ENCODE measurements around the gene ARMC5.
"Not testable (repeated sequence)": the region's sequence is repeated elsewhere in the genome, so short reads cannot be mapped to it uniquely, and the experiment has no call there.

ARMC5 gene

DNA sequence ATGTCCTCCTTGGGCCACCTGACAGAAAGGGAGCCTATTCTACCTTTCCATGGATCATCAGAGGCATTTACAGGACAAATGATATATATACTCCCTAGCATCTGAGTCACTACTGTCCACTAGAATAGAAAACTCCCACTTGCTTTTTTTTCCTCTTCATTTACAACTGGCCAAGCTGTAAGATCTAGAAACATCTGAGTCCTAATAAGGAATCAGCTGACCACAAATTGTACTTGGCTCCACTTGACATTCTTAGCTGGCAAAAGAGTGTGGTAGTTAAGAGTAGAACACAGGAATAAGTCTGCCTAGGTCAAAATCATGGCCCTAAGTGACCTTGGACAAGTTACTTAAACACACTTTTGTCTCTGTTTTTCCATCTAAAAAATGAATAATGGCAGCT, 43.7 kb downstream of the ARMC5 start:
- DNase-seq: no peak

GRCh38 chr16:31503555-31503954, 44.3 kb downstream of the ARMC5 start:
- not testable (repeated sequence) for DNase-seq

DNA sequence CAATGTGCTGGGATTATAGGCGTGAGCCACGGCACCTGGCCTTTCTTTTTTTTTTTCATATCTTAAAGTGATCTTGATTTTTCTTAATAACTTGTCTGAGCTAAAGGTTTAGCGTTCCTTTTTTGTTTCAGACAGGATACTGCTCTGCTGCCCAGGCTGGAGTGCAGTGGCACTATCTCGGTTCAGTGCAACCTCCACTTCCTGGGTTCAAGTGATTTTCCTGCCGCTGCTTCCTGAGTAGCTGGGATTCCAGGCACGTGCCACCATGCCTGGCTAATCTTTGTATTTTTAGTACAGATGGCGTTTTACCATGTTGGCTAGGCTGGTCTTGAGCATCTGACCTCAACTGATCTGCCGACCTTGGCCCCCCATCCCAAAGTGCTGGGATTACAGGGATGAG, 44.9 kb downstream of the ARMC5 start:
- DNase-seq: no peak

DNA sequence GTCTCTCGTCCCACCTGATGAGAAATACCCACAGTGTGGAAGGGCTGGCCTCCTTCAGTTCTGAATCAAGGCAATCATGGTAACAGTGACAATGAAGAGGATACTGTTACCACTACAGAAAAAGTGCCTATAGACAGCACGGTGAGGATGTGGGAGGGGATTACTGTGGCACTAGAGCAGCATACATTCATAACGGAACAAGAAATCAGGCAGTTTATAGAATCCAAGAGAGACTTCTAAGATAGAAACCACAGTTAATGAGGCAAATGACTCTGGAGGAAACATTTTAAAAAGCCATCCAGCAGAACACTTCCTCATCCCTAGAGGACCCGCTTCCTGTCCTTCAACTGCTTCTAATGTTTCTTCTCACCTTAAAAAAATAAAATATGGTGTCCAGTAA, 46.2 kb downstream of the ARMC5 start:
- peak; percentile 83 for DNase-seq

- peak; percentile 6 for DNase-seq
Measured at GRCh38 chr16:31507617-31507928, 48.3 kb downstream of the ARMC5 start.

DNA sequence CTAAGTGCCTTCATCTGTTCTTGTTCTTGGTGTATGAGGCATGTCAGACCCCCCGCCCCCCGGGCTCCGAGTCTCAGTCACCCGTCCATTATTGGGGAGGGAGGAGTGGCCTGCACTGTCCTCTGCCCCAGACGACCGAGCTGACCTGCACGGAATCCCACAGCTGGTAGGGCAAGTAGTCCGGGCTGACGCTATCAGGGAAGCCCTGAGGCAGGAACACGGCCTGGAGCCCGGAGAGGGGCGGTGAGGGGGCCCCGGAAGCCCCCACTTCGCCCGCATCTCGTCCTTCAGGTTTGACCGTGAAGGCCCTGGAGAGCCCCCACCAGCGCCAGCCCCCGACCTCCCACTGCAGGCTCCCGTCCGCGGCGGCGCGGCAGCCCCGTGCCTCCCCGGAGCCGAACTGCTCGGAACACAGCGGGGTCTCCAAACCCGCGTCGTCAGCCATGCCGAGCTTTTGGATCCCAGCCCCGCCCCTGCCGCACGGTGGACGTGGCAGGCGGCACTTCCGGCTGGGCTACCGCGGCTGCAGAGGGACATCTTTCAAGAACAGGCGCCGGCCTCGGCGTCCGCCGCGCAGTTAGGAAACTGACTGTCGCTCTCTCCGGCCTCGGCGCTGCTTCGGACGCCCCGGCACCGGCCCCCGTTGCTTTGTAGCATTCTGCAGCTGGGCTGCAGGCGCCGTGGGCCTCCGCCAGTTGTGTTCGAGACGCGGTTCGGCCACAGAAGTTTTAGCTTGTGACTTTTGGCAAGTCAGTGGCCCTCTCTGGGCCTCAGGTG, 48.8 kb downstream of the ARMC5 start, which contains the start of gene RUSF1:
TSS of gene RUSF1 (minus strand) at position 463 of the 777 bp plus-strand sequence. CDS start at position 445, 18 bp downstream.
- DNase-seq: peak; percentile 89

DNA sequence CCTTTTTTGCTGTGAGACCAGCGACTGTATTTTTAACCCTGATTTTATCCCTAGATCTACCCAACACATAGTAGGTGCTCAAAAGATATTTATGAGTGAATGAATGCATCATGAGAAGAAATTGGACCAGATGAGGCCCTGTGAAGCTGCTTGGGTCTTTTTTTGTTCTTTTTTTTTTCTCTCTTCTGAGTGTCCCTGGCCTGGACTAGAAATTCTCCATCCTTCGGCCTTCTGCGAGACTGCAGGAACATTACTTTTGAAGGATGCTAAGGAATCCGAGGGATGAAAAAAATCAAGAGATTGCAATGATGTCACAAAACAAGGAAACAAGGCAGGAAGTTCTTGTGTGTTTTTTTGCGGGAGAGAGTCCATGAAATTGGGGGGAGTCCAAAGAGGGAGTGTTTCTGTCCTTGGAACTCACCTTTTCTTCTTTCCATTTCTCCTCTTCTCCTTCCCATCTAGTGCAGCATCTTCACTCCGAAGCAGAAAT, 49.5 kb downstream of the ARMC5 start:
- no peak for DNase-seq

DNA sequence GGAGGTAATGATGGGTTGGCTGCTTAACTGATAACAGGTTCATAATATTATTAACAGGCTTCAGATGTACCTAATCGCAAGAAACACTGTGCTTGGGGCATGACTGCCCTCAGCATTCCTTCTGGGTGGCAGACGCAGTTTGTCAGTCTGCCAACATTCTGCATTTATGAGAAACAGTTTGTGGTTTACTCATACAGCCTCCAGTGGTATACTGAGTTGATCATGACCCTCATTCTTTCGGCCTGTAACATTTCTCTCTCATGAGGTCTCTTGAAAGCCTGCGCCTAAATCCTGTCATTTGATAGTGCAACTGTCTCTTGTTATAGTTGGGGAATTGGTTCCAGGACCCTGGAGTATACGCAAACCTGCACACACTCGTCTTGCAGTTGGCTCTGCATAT, 53.8 kb downstream of the ARMC5 start:
- no peak for DNase-seq

DNA sequence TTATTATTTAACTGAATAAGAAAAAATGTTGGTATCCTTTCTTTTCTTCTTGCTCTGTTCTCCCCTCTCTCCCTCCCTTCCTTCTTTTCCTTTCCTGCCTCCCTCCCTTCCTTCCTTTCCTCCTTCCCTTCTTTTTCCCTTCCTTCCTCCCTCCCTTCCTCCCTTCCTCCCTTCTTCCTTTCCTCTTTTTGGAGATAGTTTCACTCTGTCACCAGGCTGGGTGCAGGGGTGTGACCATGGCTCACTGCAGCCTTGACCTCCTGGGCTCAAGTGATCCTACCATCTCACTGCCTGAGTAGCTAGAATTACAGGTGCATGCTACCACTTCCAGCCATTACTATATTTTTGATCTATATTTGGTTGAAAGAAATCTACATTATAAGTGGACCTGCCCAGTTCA, 54.6 kb downstream of the ARMC5 start:
- no peak for DNase-seq
